Activated naive CD4-positive, alpha-beta T cell treated with anti-CD3 and anti-CD28 coated beads, Interleukin-2, amount 10 ng/mL, durations not matched to agents 7 days and 5 days (primary cell): ENCODE measurements around the gene LHFPL4.
"Not testable (repeated sequence)": the region's sequence is repeated elsewhere in the genome, so short reads cannot be mapped to it uniquely, and the experiment has no call there.

Source experiments
- CTCF ChIA-PET: fragments of 350-600 bp; sonication (Branson Sonifier 250); formaldehyde crosslinking; loops from one replicate; lab custom pipeline; 2021; ENCODE audit warnings: antibody characterized with exemption; lab: Charles Lee
- DNase-seq: peaks from one replicate; pipeline ENCODE4 v3.0.0-alpha.2; 2020
- H3K27ac Mint-ChIP-seq: one replicate; pipeline ENCODE4 v1.8.0; 2021; ENCODE audit warnings: mild to moderate bottlenecking, moderate library complexity, mixed read lengths
- H3K27me3 Mint-ChIP-seq: one replicate; pipeline ENCODE4 v1.8.0; 2021; ENCODE audit warnings: mild to moderate bottlenecking, mixed read lengths
- H3K36me3 Mint-ChIP-seq: one replicate; pipeline ENCODE4 v1.8.0; 2021; ENCODE audit warnings: mixed read lengths
- H3K4me1 Mint-ChIP-seq: one replicate; pipeline ENCODE4 v1.8.0; 2021; ENCODE audit warnings: mixed read lengths
- H3K4me3 Mint-ChIP-seq: one replicate; pipeline ENCODE4 v1.8.0; 2021; ENCODE audit warnings: mild to moderate bottlenecking, moderate library complexity, mixed read lengths
- H3K9me3 Mint-ChIP-seq: one replicate; pipeline ENCODE4 v1.8.0; 2021; ENCODE audit warnings: mixed read lengths

LHFPL4 gene

GRCh38 chr3:9507586-9508578 lies 45.7 kb downstream of the LHFPL4 start:
- H3K27me3 Mint-ChIP-seq = peaks cover 44% of the 10 kb centered on the region
- H3K4me1 Mint-ChIP-seq = no peaks in the 10 kb centered on the region
- H3K4me3 Mint-ChIP-seq = no peak overlapping the region
- CTCF ChIA-PET = interaction anchor here (1.1 to 1.6 kb wide), 4 partner anchors 23 to 520 kb away, joined by 3 to 5 read pairs (median 3); no protein-coding TSS in a partner anchor
- no peak overlapping the region for H3K27ac Mint-ChIP-seq
- H3K9me3 Mint-ChIP-seq = no peaks in the 10 kb centered on the region
- no peak for DNase-seq
- H3K36me3 Mint-ChIP-seq = no peaks in the 10 kb centered on the region

GRCh38 chr3:9503283-9503682 lies 50.3 kb downstream of the LHFPL4 start:
- no peak overlapping the region for H3K4me3 Mint-ChIP-seq
- H3K27me3 Mint-ChIP-seq = peaks cover 61% of the 10 kb centered on the region
- H3K36me3 Mint-ChIP-seq = no peaks in the 10 kb centered on the region
- DNase-seq = peak; percentile 85
- H3K4me1 Mint-ChIP-seq = peaks cover 2% of the 10 kb centered on the region
- H3K27ac Mint-ChIP-seq = no peak overlapping the region
- H3K9me3 Mint-ChIP-seq = no peaks in the 10 kb centered on the region
- CTCF ChIA-PET = interaction anchor here (0.7 to 4.5 kb wide), 16 partner anchors 11 to 310 kb away, joined by 3 to 29 read pairs (median 4); no protein-coding TSS in a partner anchor

- Mint-ChIP-seq H3K4me3 (no peak overlapping the region), H3K9me3 (no peaks in the 10 kb centered on the region), H3K27me3 (peaks cover 53% of the 10 kb centered on the region), H3K4me1 (peaks cover 2% of the 10 kb centered on the region), H3K27ac (no peak overlapping the region), H3K36me3 (no peaks in the 10 kb centered on the region)
- DNase-seq = no peak
- CTCF ChIA-PET = interaction anchor here (0.6 to 4.5 kb wide), 8 partner anchors 9 to 226 kb away, joined by 3 to 29 read pairs (median 4); partner anchors contain the start of gene MTMR14
Observed at GRCh38 chr3:9501226-9501625, 52.4 kb downstream of the LHFPL4 start.

- DNase-seq = peak; percentile 82
- H3K4me1 Mint-ChIP-seq = peaks cover 2% of the 10 kb centered on the region
- CTCF ChIA-PET = interaction anchor here (0.6 to 4.5 kb wide), 7 partner anchors 8 to 227 kb away, joined by 3 to 29 read pairs (median 5); partner anchors contain the start of gene MTMR14
- peaks cover 47% of the 10 kb centered on the region for H3K27me3 Mint-ChIP-seq
- no peak overlapping the region for H3K4me3 Mint-ChIP-seq
- H3K27ac Mint-ChIP-seq = no peak overlapping the region
- H3K36me3 Mint-ChIP-seq = no peaks in the 10 kb centered on the region
- no peaks in the 10 kb centered on the region for H3K9me3 Mint-ChIP-seq
Observed at GRCh38 chr3:9500108-9501050, 53.2 kb downstream of the LHFPL4 start.

- Mint-ChIP-seq H3K4me3 (no peak overlapping the region), H3K4me1 (peaks cover 2% of the 10 kb centered on the region), H3K27ac (no peak overlapping the region), H3K36me3 (no peaks in the 10 kb centered on the region), H3K27me3 (peaks cover 47% of the 10 kb centered on the region), H3K9me3 (no peaks in the 10 kb centered on the region)
- DNase-seq = no peak
- CTCF ChIA-PET = interaction anchor here (1.0 kb wide), 1 partner anchor 228 kb away, joined by 5 read pairs; no protein-coding TSS in a partner anchor
Observed at GRCh38 chr3:9499455-9500107, 54.0 kb downstream of the LHFPL4 start.

GRCh38 chr3:9498781-9499180 lies 54.8 kb downstream of the LHFPL4 start:
- no peak overlapping the region for H3K4me3 Mint-ChIP-seq
- H3K36me3 Mint-ChIP-seq = no peaks in the 10 kb centered on the region
- CTCF ChIA-PET = interaction anchor here (2.5 kb wide), 1 partner anchor 145 kb away, joined by 11 read pairs; no protein-coding TSS in a partner anchor
- H3K4me1 Mint-ChIP-seq = peaks cover 2% of the 10 kb centered on the region
- H3K27ac Mint-ChIP-seq = no peak overlapping the region
- H3K27me3 Mint-ChIP-seq = peaks cover 47% of the 10 kb centered on the region
- H3K9me3 Mint-ChIP-seq = no peaks in the 10 kb centered on the region
- no peak for DNase-seq

- Mint-ChIP-seq H3K4me1 (peaks cover 2% of the 10 kb centered on the region), H3K27me3 (peaks cover 43% of the 10 kb centered on the region), H3K4me3 (no peak overlapping the region), H3K9me3 (no peaks in the 10 kb centered on the region), H3K27ac (no peak overlapping the region), H3K36me3 (no peaks in the 10 kb centered on the region)
- DNase-seq = no peak
- CTCF ChIA-PET = interaction anchor here (0.6 to 2.5 kb wide), 2 partner anchors 145 to 415 kb away, joined by 3 to 11 read pairs; no protein-coding TSS in a partner anchor
Observed at GRCh38 chr3:9497821-9498565, 55.6 kb downstream of the LHFPL4 start.

GRCh38 chr3:9496893-9497292 lies 56.7 kb downstream of the LHFPL4 start:
- DNase-seq = no peak
- Mint-ChIP-seq H3K4me1 (peaks cover 2% of the 10 kb centered on the region), H3K27me3 (peaks cover 39% of the 10 kb centered on the region), H3K27ac (no peak overlapping the region), H3K9me3 (no peaks in the 10 kb centered on the region), H3K36me3 (peaks cover 2% of the 10 kb centered on the region), H3K4me3 (no peak overlapping the region)
- CTCF ChIA-PET = interaction anchor here (2.5 kb wide), 1 partner anchor 144 kb away, joined by 11 read pairs; no protein-coding TSS in a partner anchor

- CTCF ChIA-PET = interaction anchor here (3.3 kb wide), 1 partner anchor 10 kb away, joined by 17 read pairs; no protein-coding TSS in a partner anchor
- not testable (repeated sequence) for H3K27ac Mint-ChIP-seq
Observed at GRCh38 chr3:9494036-9494435, 59.6 kb downstream of the LHFPL4 start.

GRCh38 chr3:9491506-9491905 lies 62.1 kb downstream of the LHFPL4 start:
- CTCF ChIA-PET = interaction anchor here (0.7 to 3.3 kb wide), 3 partner anchors 10 to 138 kb away, joined by 3 to 17 read pairs (median 6); no protein-coding TSS in a partner anchor
- H3K4me3 Mint-ChIP-seq = no peak overlapping the region

More at GRCh38 chr3:9494036-9494435, 59.6 kb downstream of the LHFPL4 start:
- H3K27me3 Mint-ChIP-seq = peaks cover 11% of the 10 kb centered on the region
- not testable (repeated sequence) for H3K4me1 Mint-ChIP-seq, DNase-seq, H3K9me3 Mint-ChIP-seq, H3K4me3 Mint-ChIP-seq, H3K36me3 Mint-ChIP-seq

GRCh38 chr3:9485248-9485647 lies 68.4 kb downstream of the LHFPL4 start:
- CTCF ChIA-PET = no interaction called here
- no peak overlapping the region for H3K4me3 Mint-ChIP-seq
- H3K27me3 Mint-ChIP-seq = no peaks in the 10 kb centered on the region
- no peaks in the 10 kb centered on the region for H3K9me3 Mint-ChIP-seq
- DNase-seq = no peak
- peaks cover 26% of the 10 kb centered on the region for H3K36me3 Mint-ChIP-seq
- no peaks in the 10 kb centered on the region for H3K4me1 Mint-ChIP-seq
- H3K27ac Mint-ChIP-seq = no peak overlapping the region

More at GRCh38 chr3:9491506-9491905, 62.1 kb downstream of the LHFPL4 start:
- Mint-ChIP-seq H3K9me3 (no peaks in the 10 kb centered on the region), H3K27ac (no peak overlapping the region), H3K4me1 (no peaks in the 10 kb centered on the region), H3K36me3 (peaks cover 9% of the 10 kb centered on the region), H3K27me3 (no peaks in the 10 kb centered on the region)
- DNase-seq = no peak

GRCh38 chr3:9480265-9480664 lies 73.4 kb downstream of the LHFPL4 start:
- H3K36me3 Mint-ChIP-seq = peaks cover 50% of the 10 kb centered on the region
- no peaks in the 10 kb centered on the region for H3K9me3 Mint-ChIP-seq
- DNase-seq = no peak
- H3K4me3 Mint-ChIP-seq = no peak overlapping the region
- no peaks in the 10 kb centered on the region for H3K4me1 Mint-ChIP-seq
- no peak overlapping the region for H3K27ac Mint-ChIP-seq
- CTCF ChIA-PET = no interaction called here
- no peaks in the 10 kb centered on the region for H3K27me3 Mint-ChIP-seq
